Prostate gland (tissue), 2 donors: ENCODE results near the gene CHCHD6. TPM values are rescaled to one million over a fixed set of nuclear protein-coding genes. Genes with fewer than 3 reads are reported as not detected.

Experiments
- DNase-seq: peaks from one replicate; pipeline ENCODE4 v3.0.0-alpha.2; 2019; ENCODE audit warnings: low spot score
- H3K27ac ChIP-seq, 2 donors: fragments of 200-600 bp; sonication (generic); 2 replicates each; pipeline ENCODE4 v1.5.1; 2017 to 2019
- H3K27me3 ChIP-seq: fragments of 200-600 bp; sonication (generic); replicated peaks from 2 replicates; pipeline ENCODE4 v1.5.1; 2019; ENCODE audit not compliant: insufficient read depth
- H3K36me3 ChIP-seq, 2 donors: fragments of 200-600 bp; sonication (generic); 1 replicate in 1 of 2; 2 replicates in 1 of 2; pipeline versions ENCODE4 v1.5.1 to v1.8.1; 2017 to 2019
- H3K4me1 ChIP-seq: fragments of 200-600 bp; sonication (generic); replicated peaks from 2 replicates; pipeline ENCODE4 v1.5.1; 2019
- H3K4me3 ChIP-seq, 2 donors: fragments of 200-600 bp; sonication (generic); 2 replicates each; pipeline ENCODE4 v1.5.1; 2017 to 2019
- H3K9me3 ChIP-seq: fragments of 200-600 bp; sonication (generic); 2 replicates; pipeline ENCODE4 v1.5.1; 2017
- POLR2A ChIP-seq: fragments of 450-650 bp; IDR thresholded peaks from one replicate; pipeline ENCODE4 v1.6.1; 2016; ENCODE audit warnings: antibody characterized with exemption, mild to moderate bottlenecking
- POLR2AphosphoS5 ChIP-seq: sonication (generic); formaldehyde crosslinking; IDR thresholded peaks from one replicate; pipeline ENCODE4 v1.6.1; 2017; ENCODE audit warnings: antibody characterized with exemption
- WGBS: methylation state at CpG from one replicate; pipeline ENCODE4 v1.1.5; 2018; 5-methylcytosine and 5-hydroxymethylcytosine counted together
- intact Hi-C: fragments of 100-400 bp; cut with DNase I; formaldehyde crosslinking; loops from one replicate; pipeline ENCODE4 v1.14.2; 2022
- total RNA-seq, 2 donors: library from RNA; depleted of rRNA; stranded (reverse); fragments of >200 nt; gene quantifications; one replicate each; pipeline ENCODE4 v1.1.0, GENCODE V29; 2016
- TF ChIP-seq, protein P1 (sequence below), 4 experiments: fragments of 200-600 bp in 2 of 4; fragments of 450-650 bp in 2 of 4; sonication (generic) in 2 of 4; IDR thresholded peaks; 1 replicate in 3 of 4; 2 replicates in 1 of 4; pipeline ENCODE4 v1.5.1; 2016 to 2019; ENCODE audit warnings: antibody characterized with exemption in 4 of 4, mild to moderate bottlenecking in 2 of 4, moderate library complexity in 2 of 4

Gene CHCHD6
- total RNA-seq, 2 donors from 2014 or later, result 13.9 to 34.4 TPM

- H3K4me1 ChIP-seq, result no peaks in the 10 kb centered on the region
- TF ChIP-seq, protein P1, sequence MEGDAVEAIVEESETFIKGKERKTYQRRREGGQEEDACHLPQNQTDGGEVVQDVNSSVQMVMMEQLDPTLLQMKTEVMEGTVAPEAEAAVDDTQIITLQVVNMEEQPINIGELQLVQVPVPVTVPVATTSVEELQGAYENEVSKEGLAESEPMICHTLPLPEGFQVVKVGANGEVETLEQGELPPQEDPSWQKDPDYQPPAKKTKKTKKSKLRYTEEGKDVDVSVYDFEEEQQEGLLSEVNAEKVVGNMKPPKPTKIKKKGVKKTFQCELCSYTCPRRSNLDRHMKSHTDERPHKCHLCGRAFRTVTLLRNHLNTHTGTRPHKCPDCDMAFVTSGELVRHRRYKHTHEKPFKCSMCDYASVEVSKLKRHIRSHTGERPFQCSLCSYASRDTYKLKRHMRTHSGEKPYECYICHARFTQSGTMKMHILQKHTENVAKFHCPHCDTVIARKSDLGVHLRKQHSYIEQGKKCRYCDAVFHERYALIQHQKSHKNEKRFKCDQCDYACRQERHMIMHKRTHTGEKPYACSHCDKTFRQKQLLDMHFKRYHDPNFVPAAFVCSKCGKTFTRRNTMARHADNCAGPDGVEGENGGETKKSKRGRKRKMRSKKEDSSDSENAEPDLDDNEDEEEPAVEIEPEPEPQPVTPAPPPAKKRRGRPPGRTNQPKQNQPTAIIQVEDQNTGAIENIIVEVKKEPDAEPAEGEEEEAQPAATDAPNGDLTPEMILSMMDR (IDR thresholded peaks at IDR 0.05), result no peak
- TF ChIP-seq POLR2A (no peak), POLR2AphosphoS5 (no peak)
- WGBS, result 94% methylated on average over 2 of the region's 2 CpGs
- H3K36me3 ChIP-seq, result no peaks in the 10 kb centered on the region
- H3K27me3 ChIP-seq, result no peaks in the 10 kb centered on the region
- H3K9me3 ChIP-seq, result no peaks in the 10 kb centered on the region
- no peak overlapping the region for H3K4me3 ChIP-seq
- no peak for DNase-seq
- no peak overlapping the region for H3K27ac ChIP-seq
- intact Hi-C loops, result no loop called here
Measured at GRCh38 chr3:126937533-126937932, 233.5 kb downstream of the CHCHD6 start.

- H3K27me3 ChIP-seq, result no peaks in the 10 kb centered on the region
- intact Hi-C loops, result no loop called here
- no peak overlapping the region for H3K27ac ChIP-seq
- WGBS, result 62% methylated on average over 7 of the region's 7 CpGs
- H3K36me3 ChIP-seq, result no peaks in the 10 kb centered on the region
- H3K9me3 ChIP-seq, result no peaks in the 10 kb centered on the region
- no peaks in the 10 kb centered on the region for H3K4me1 ChIP-seq
- DNase-seq, result no peak
- TF ChIP-seq, protein P1 (IDR thresholded peaks at IDR 0.05), result no peak
- TF ChIP-seq POLR2A (no peak), POLR2AphosphoS5 (no peak)
- H3K4me3 ChIP-seq, result no peak overlapping the region
Measured at GRCh38 chr3:126937973-126938372, 233.9 kb downstream of the CHCHD6 start.

DNA sequence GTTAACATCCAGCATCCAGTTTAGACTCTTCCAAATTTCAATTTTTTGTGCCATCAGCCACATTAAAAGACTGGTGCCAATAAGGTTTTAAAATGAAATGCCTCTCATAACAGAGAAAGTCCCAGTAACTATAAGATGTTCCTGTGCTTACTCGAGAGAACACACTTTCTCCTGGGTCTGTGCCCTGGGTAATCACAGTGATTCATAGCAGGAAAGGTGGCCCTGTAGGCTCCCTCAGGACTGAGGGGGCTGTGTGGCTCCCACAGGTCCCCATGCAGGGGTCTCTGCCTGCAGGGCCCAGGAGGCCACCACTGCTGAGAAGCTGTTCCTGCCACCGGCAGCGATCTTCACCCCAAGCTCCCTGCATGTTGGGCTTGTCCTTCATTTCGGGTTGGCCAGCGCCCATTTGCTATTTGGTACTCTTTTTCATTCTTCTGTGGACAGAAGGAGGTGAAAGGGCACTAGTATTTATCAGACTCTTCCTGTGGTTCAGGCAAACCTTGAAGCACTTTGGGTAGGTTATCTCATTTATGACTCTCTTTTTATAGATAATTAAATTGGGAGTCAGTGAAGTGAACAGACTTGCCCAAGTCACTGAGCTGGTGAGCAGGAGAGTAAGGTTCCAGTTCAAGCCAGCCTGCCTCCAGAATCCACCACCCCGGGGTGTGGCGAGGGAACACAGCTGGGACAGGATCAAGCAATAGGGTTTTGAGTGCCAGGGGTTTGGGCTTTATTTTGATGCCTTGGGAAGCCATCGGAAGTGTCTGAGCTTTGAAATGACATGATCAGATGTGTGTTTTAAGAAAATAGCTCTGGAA, 234.7 kb downstream of the CHCHD6 start:
- H3K9me3 ChIP-seq, result no peaks in the 10 kb centered on the region
- no peak overlapping the region for H3K27ac ChIP-seq
- intact Hi-C loops, result no loop called here
- no peaks in the 10 kb centered on the region for H3K4me1 ChIP-seq
- no peaks in the 10 kb centered on the region for H3K27me3 ChIP-seq
- H3K4me3 ChIP-seq, result no peak overlapping the region
- 73% methylated on average over 8 of the region's 8 CpGs for WGBS
- H3K36me3 ChIP-seq, result no peaks in the 10 kb centered on the region
- DNase-seq, result no peak
- TF ChIP-seq POLR2AphosphoS5 (no peak), POLR2A (no peak)
- TF ChIP-seq, protein P1 (IDR thresholded peaks at IDR 0.05), result no peak

DNA sequence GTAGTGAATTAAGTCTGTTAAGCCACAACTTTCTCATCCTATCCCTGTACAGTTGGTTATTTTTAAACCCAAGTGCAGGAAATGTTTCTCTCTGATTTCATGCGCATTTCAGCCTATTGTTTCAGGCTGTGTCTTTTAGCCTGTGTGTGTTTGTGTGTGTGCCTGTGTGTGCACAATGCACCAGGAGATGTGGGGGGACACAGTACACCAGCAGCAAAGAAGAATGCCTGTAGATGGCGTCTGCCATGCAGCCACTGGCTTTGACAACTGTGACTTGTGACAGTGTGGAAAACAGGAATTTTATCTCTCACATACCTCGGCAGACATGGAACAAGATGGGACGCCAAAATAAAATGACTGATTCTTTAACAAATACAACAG, 235.3 kb downstream of the CHCHD6 start:
- Histone ChIP-seq H3K36me3 (no peaks in the 10 kb centered on the region), H3K4me1 (no peaks in the 10 kb centered on the region), H3K27me3 (no peaks in the 10 kb centered on the region), H3K27ac (no peak overlapping the region), H3K9me3 (no peaks in the 10 kb centered on the region), H3K4me3 (no peak overlapping the region)
- WGBS, result 70% methylated on average over 4 of the region's 4 CpGs
- no peak for DNase-seq
- intact Hi-C loops, result no loop called here
- TF ChIP-seq, protein P1 (IDR thresholded peaks at IDR 0.05), result no peak
- TF ChIP-seq POLR2A, result no peak
- TF ChIP-seq POLR2AphosphoS5, result no peak

DNA sequence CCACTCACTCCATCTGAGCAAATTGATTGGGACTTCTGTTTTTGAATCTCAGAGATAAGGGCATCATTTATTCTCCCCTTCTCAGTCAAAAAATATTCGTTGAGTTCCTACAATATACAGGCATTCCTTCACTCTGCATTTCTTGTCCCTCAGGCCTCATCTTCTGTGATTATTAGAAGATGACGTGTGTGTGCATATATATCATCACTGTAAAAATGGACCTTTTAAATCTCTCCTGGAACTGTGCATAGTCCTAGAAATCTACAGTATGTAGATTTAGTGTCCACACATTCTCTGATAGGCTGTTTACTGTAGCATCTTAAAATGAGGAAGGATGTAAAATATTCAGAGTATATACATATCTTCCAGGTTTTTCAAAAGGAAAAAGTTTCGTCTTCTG, 235.7 kb downstream of the CHCHD6 start:
- 86% methylated on average over 3 of the region's 3 CpGs for WGBS
- no peak overlapping the region for H3K27ac ChIP-seq
- intact Hi-C loops, result no loop called here

More for the DNA sequence above, 235.7 kb downstream of the CHCHD6 start:
- no peaks in the 10 kb centered on the region for H3K4me1 ChIP-seq
- H3K27me3 ChIP-seq, result no peaks in the 10 kb centered on the region
- TF ChIP-seq POLR2AphosphoS5 (no peak), POLR2A (no peak)
- TF ChIP-seq, protein P1 (IDR thresholded peaks at IDR 0.05), result no peak
- H3K36me3 ChIP-seq, result no peaks in the 10 kb centered on the region
- no peak overlapping the region for H3K4me3 ChIP-seq
- no peaks in the 10 kb centered on the region for H3K9me3 ChIP-seq
- no peak for DNase-seq
